OCI-LY7 (cell line): Measurements from ENCODE around the gene RHOD.

Source experiments
- EZH2phosphoT487 ChIP-seq: fragments of 200-600 bp; sonication (generic); IDR thresholded peaks from 2 replicates; pipeline ENCODE4 v1.6.1; 2018; ENCODE audit warnings: low read depth, borderline replicate concordance, mild to moderate bottlenecking, mixed run types, antibody characterized with exemption, low read length, moderate library complexity, mixed read lengths
- TF ChIP-seq, protein P1 (sequence below): fragments of 200-600 bp; sonication (generic); conservative IDR thresholded peaks from 2 replicates; pipeline ENCODE4 v1.5.1; 2014; ENCODE audit warnings: mild to moderate bottlenecking, antibody characterized with exemption, low read length, moderate library complexity, mixed read lengths

GRCh38 chr11:67114275-67114896 is 57.7 kb downstream of the RHOD start:
- TF ChIP-seq, protein P1, sequence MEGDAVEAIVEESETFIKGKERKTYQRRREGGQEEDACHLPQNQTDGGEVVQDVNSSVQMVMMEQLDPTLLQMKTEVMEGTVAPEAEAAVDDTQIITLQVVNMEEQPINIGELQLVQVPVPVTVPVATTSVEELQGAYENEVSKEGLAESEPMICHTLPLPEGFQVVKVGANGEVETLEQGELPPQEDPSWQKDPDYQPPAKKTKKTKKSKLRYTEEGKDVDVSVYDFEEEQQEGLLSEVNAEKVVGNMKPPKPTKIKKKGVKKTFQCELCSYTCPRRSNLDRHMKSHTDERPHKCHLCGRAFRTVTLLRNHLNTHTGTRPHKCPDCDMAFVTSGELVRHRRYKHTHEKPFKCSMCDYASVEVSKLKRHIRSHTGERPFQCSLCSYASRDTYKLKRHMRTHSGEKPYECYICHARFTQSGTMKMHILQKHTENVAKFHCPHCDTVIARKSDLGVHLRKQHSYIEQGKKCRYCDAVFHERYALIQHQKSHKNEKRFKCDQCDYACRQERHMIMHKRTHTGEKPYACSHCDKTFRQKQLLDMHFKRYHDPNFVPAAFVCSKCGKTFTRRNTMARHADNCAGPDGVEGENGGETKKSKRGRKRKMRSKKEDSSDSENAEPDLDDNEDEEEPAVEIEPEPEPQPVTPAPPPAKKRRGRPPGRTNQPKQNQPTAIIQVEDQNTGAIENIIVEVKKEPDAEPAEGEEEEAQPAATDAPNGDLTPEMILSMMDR, result no peak
- no peak for TF ChIP-seq EZH2phosphoT487
